Upper lobe of left lung (tissue), 6 donors: ENCODE measurements around the gene SNN. TPM values are rescaled to one million over a fixed set of nuclear protein-coding genes. Genes with fewer than 3 reads are reported as not detected.

Experiments used
- ATAC-seq, 2 donors: fragments of 200-7000 bp; cut with Tn5 transposase; one replicate each; pipeline ENCODE4 v1.9.1; 2022; ENCODE audit warnings: mild to moderate bottlenecking in 2 of 2, moderate library complexity in 2 of 2; ENCODE audit not compliant: low FRiP score in 2 of 2
- DNase-seq, 2 donors: peaks; one replicate each; pipeline ENCODE4 v3.0.0-alpha.2; 2019 to 2020
- H3K27ac ChIP-seq, 4 donors: fragments of 200-600 bp; sonication (generic); one replicate each; pipeline ENCODE4 v1.5.1; 2016 to 2019
- H3K27me3 ChIP-seq, 4 donors: fragments of 200-600 bp; sonication (generic); one replicate each; pipeline ENCODE4 v1.5.1; 2017 to 2019
- H3K36me3 ChIP-seq, 4 donors: fragments of 200-600 bp; sonication (generic); one replicate each; pipeline ENCODE4 v1.5.1; 2016 to 2019
- H3K4me1 ChIP-seq, 4 donors: fragments of 200-600 bp; sonication (generic); one replicate each; pipeline ENCODE4 v1.5.1; 2018 to 2019
- H3K4me3 ChIP-seq, 4 donors: fragments of 200-600 bp; sonication (generic); one replicate each; pipeline ENCODE4 v1.5.1; 2017 to 2019; ENCODE audit warnings: mild to moderate bottlenecking in 2 of 4, moderate library complexity in 1 of 4
- H3K9me3 ChIP-seq, 4 donors: fragments of 200-600 bp; sonication (generic); one replicate each; pipeline ENCODE4 v1.5.1; 2018 to 2019
- EP300 ChIP-seq, 4 donors: sonication (generic); formaldehyde crosslinking; IDR thresholded peaks; one replicate each; pipeline ENCODE4 v1.5.1; 2017; ENCODE audit warnings: antibody characterized with exemption in 4 of 4, control low read depth in 2 of 4
- POLR2A ChIP-seq, 4 donors: fragments of 450-650 bp; IDR thresholded peaks; one replicate each; pipeline ENCODE4 v1.5.1; 2016 to 2017; ENCODE audit warnings: antibody characterized with exemption in 4 of 4, mild to moderate bottlenecking in 2 of 4
- POLR2AphosphoS5 ChIP-seq, 2 donors: sonication (generic); formaldehyde crosslinking; IDR thresholded peaks; one replicate each; pipeline ENCODE4 v1.5.1; 2017; ENCODE audit warnings: antibody characterized with exemption in 2 of 2
- WGBS, 2 donors: methylation state at CpG; one replicate each; pipeline ENCODE4 v1.1.5; 2017 to 2018; 5-methylcytosine and 5-hydroxymethylcytosine counted together
- total RNA-seq, 6 donors: library from RNA; depleted of rRNA in 4 of 6; stranded (reverse); fragments of >200 nt in 4 of 6; gene quantifications; one replicate each; pipeline versions ENCODE4 v1.1.0 to v1.2.1, GENCODE V29; 2016 to 2021
- TF ChIP-seq, protein P1 (sequence below), 6 experiments: fragments of 450-650 bp in 4 of 6; fragments of 200-600 bp in 2 of 6; sonication (generic) in 2 of 6; IDR thresholded peaks; one replicate each; pipeline ENCODE4 v1.5.1; 2016 to 2019; ENCODE audit warnings: antibody characterized with exemption in 6 of 6
- donor health status: DM: no; HTN: no; CAD: no; lungs with moderate emphysema.
- donor health status: DM: no; HTN: yes; CAD: no; lungs with severe emphysema.

The SNN gene
- total RNA-seq, 6 donors from 2014 or later, result 14.7 to 29.8 (median 26.1) TPM

DNA sequence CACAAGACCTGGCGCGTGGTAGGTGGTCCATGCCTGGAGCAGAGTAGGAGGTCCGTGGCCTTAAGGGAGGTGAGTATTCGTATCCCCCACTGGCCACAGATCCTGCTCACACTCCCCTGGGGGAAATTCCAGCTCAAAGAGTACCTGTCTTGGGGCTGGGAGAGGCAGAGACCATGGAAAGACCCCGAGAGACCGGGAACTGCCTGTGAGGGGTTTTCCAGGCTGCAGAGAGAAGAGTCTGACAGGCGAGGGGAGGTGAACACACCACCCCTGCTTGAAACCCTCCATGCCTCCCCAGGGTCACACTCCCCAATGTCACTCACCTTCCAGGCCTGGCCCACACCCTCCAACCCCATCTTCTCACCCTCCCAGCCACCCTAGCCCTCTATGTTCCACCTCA, 12.6 kb upstream of the SNN start:
- Histone ChIP-seq H3K4me1 (peaks cover 0 to 9% (median 1%) of the 10 kb centered on the region in 4 donors), H3K4me3 (no peak overlapping the region), H3K27ac (no peak overlapping the region), H3K9me3 (no peaks in the 10 kb centered on the region), H3K36me3 (no peaks in the 10 kb centered on the region), H3K27me3 (no peaks in the 10 kb centered on the region)
- 93 to 95% methylated on average over 7 of the region's 7 CpGs for WGBS, 2 donors
- no peak for DNase-seq
- peak in 1 of 2 donors; percentile 23 for ATAC-seq
- TF ChIP-seq, protein P1, sequence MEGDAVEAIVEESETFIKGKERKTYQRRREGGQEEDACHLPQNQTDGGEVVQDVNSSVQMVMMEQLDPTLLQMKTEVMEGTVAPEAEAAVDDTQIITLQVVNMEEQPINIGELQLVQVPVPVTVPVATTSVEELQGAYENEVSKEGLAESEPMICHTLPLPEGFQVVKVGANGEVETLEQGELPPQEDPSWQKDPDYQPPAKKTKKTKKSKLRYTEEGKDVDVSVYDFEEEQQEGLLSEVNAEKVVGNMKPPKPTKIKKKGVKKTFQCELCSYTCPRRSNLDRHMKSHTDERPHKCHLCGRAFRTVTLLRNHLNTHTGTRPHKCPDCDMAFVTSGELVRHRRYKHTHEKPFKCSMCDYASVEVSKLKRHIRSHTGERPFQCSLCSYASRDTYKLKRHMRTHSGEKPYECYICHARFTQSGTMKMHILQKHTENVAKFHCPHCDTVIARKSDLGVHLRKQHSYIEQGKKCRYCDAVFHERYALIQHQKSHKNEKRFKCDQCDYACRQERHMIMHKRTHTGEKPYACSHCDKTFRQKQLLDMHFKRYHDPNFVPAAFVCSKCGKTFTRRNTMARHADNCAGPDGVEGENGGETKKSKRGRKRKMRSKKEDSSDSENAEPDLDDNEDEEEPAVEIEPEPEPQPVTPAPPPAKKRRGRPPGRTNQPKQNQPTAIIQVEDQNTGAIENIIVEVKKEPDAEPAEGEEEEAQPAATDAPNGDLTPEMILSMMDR (IDR thresholded peaks at IDR 0.05), result no peak
- no peak for TF ChIP-seq EP300 (IDR thresholded peaks at IDR 0.05)
- TF ChIP-seq POLR2AphosphoS5 (IDR thresholded peaks at IDR 0.05), result no peak
- no peak for TF ChIP-seq POLR2A (IDR thresholded peaks at IDR 0.05)

DNA sequence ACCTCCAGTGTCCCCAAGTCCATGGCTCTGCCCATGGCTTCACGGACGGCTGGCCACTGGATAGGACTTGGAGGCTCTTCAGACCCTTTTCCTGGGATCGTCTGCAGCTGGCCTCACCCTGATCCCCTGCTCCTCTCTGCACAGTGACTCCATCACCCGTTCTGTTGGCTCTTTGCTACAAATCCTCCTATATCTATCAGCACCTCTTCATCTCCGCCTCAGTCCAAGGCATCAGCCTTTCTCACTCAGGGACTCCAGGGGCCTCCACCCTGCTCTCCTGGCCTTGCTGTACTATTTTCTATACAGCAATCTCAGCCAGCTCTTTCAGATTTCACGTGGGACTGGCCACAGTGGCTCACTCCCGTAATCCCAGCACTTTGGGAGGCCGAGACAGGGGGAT, 10.7 kb upstream of the SNN start:
- ATAC-seq (no peak), DNase-seq (no peak)
- WGBS, 2 donors, result 81 to 85% methylated on average over 8 of the region's 8 CpGs
- Histone ChIP-seq H3K4me3 (no peak overlapping the region), H3K4me1 (peaks cover 0 to 9% (median 1%) of the 10 kb centered on the region in 4 donors), H3K27me3 (no peaks in the 10 kb centered on the region), H3K36me3 (no peaks in the 10 kb centered on the region), H3K9me3 (no peaks in the 10 kb centered on the region), H3K27ac (no peak overlapping the region)
- TF ChIP-seq POLR2AphosphoS5 (IDR thresholded peaks at IDR 0.05), result no peak
- TF ChIP-seq POLR2A (IDR thresholded peaks at IDR 0.05), result no peak
- TF ChIP-seq, protein P1 (IDR thresholded peaks at IDR 0.05), result no peak
- no peak for TF ChIP-seq EP300 (IDR thresholded peaks at IDR 0.05)

DNA sequence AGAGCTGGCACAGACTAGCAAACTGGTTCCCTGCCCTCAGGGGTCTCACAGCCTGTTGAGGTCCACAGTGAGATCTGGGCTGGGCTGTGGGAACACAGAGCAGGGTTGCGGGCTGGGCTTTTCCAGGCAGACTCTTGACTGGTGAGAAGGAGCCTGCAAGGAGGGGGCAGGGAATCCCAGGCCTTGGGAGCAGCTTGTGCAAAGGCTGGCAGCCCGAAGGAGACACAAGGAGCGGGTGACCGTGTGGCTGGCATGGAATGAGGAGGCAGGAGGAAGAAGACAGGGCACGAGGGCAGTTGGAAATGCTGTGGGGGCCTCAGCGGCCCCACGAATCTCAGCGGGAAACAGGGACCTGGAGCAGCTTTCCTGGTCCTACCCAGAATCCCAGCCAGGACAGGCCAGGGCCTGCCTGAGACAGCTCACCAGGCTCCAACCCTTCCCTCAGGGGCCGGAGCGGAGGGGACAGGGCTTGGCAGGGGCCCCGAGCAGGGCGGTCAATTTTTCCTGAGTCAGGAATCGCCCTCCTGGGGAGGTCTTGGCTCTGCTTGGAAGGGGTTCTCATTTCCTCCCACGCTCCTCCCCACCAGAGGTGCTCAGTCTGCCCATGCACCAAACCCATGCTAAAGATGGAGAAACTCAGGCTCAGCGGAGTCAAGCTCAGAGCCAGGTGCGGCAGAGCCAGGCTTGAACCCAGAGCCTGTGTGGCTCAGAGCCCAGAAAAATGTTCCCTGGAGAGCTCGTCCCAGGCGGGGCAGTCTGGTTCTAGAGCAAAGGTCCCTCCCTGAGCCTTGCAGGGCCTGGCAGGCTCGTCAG, 9.2 kb upstream of the SNN start:
- H3K9me3 ChIP-seq, result no peaks in the 10 kb centered on the region
- no peak overlapping the region for H3K27ac ChIP-seq
- no peaks in the 10 kb centered on the region for H3K27me3 ChIP-seq
- H3K36me3 ChIP-seq, result no peaks in the 10 kb centered on the region
- 71 to 82% methylated on average over 13 to 19 of the region's 19 CpGs for WGBS, 2 donors
- TF ChIP-seq EP300 (IDR thresholded peaks at IDR 0.05) (no peak), POLR2AphosphoS5 (IDR thresholded peaks at IDR 0.05) (no peak), POLR2A (IDR thresholded peaks at IDR 0.05) (no peak)
- TF ChIP-seq, protein P1 (IDR thresholded peaks at IDR 0.05), result no peak
- H3K4me3 ChIP-seq, result no peak overlapping the region
- no peak for DNase-seq
- ATAC-seq, result no peak
- peaks cover 0 to 9% (median 1%) of the 10 kb centered on the region in 4 donors for H3K4me1 ChIP-seq

DNA sequence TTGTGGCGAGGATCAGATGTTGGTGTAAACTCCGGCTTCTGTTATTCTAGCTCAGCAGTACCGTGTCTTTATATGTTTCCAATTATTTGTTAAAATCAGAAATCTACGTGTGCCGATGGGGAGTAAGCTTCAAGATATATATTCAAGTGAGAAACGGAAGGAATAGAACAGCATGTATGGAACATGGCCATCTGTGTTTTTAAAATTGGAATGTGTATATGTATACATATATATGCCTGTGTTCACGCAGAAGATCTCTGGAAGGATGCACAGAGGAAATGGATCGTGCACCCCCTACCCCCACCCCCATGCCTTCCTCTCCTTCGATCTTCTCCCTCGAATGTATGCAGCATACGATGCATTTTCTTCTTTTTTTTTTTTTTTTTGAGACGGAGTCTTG, 7.7 kb upstream of the SNN start:
- H3K27ac ChIP-seq, result no peak overlapping the region
- no peaks in the 10 kb centered on the region for H3K27me3 ChIP-seq
- DNase-seq (no peak), ATAC-seq (no peak)
- H3K4me1 ChIP-seq, result peaks cover 0 to 9% (median 1%) of the 10 kb centered on the region in 4 donors
- TF ChIP-seq, protein P1 (IDR thresholded peaks at IDR 0.05), result no peak
- TF ChIP-seq POLR2A (IDR thresholded peaks at IDR 0.05) (no peak), POLR2AphosphoS5 (IDR thresholded peaks at IDR 0.05) (no peak), EP300 (IDR thresholded peaks at IDR 0.05) (no peak)
- H3K9me3 ChIP-seq, result no peaks in the 10 kb centered on the region
- no peak overlapping the region for H3K4me3 ChIP-seq
- WGBS, 2 donors, result 83 to 87% methylated on average over 12 of the region's 12 CpGs
- no peaks in the 10 kb centered on the region for H3K36me3 ChIP-seq

DNA sequence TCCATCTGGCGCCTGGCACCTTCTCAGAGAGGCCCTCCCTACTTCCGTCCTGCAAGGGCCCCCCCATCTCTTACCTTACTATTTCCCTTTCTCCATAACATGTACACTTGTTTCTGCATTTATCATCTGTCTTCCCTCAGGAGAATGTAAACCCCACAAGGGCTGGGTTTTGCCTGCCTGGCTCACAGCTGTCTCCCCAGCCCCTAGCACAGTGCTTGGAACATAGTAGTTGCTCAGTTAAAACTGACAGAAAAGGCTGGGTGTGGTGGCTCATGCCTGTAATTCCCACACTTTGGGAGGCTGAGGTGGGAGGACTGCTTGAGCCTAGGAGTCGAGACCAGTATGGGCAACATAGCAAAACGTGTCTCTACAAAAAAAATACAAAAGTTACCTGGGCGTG, 5.7 kb upstream of the SNN start:
- H3K4me1 ChIP-seq, result peaks cover 0 to 9% (median 1%) of the 10 kb centered on the region in 4 donors
- 94 to 97% methylated on average over 5 of the region's 5 CpGs for WGBS, 2 donors

More for the DNA sequence above, 5.7 kb upstream of the SNN start:
- Histone ChIP-seq H3K9me3 (no peaks in the 10 kb centered on the region), H3K27me3 (no peaks in the 10 kb centered on the region), H3K4me3 (no peak overlapping the region), H3K36me3 (no peaks in the 10 kb centered on the region), H3K27ac (no peak overlapping the region)
- ATAC-seq (no peak), DNase-seq (no peak)
- TF ChIP-seq, protein P1 (IDR thresholded peaks at IDR 0.05), result no peak
- TF ChIP-seq POLR2AphosphoS5 (IDR thresholded peaks at IDR 0.05) (no peak), POLR2A (IDR thresholded peaks at IDR 0.05) (no peak), EP300 (IDR thresholded peaks at IDR 0.05) (no peak)
